Transverse colon (tissue), 4 donors: ENCODE results near the gene DBI. TPM values are rescaled to one million over a fixed set of nuclear protein-coding genes. Genes with fewer than 3 reads are reported as not detected.

ENCODE experiments used
- DNase-seq: peaks from one replicate; pipeline ENCODE4 v3.0.0-alpha.2; 2019
- H3K27ac ChIP-seq, 4 donors: fragments of 200-600 bp; sonication (generic); 2 replicates each; pipeline ENCODE4 v1.5.1; 2016 to 2018; ENCODE audit warnings: inconsistent platforms in 4 of 4
- H3K27me3 ChIP-seq: fragments of 200-600 bp; sonication (generic); 2 replicates; pipeline ENCODE4 v1.5.1; 2017; ENCODE audit warnings: inconsistent platforms
- H3K36me3 ChIP-seq, 4 donors: fragments of 200-600 bp; sonication (generic); 2 replicates each; pipeline ENCODE4 v1.5.1; 2017 to 2019; ENCODE audit warnings: inconsistent platforms in 4 of 4
- H3K4me1 ChIP-seq, 4 donors: fragments of 200-600 bp; sonication (generic); 2 replicates each; pipeline ENCODE4 v1.5.1; 2017 to 2020; ENCODE audit warnings: inconsistent platforms in 4 of 4
- H3K4me3 ChIP-seq, 4 donors: fragments of 200-600 bp; sonication (generic); 1 replicate in 1 of 4; 2 replicates in 3 of 4; pipeline versions ENCODE4 v1.5.1 to v1.6.1; 2017 to 2019; ENCODE audit warnings: inconsistent platforms in 4 of 4
- H3K9me3 ChIP-seq, 2 donors: fragments of 200-600 bp; sonication (generic); 2 replicates each; pipeline ENCODE4 v1.5.1; 2017 to 2019; ENCODE audit warnings: inconsistent platforms in 2 of 2
- CTCF ChIP-seq, 5 experiments: fragments of 200-600 bp in 3 of 5; fragments of 450-650 bp in 2 of 5; sonication (generic) in 3 of 5; IDR thresholded peaks; 1 replicate in 2 of 5; 2 replicates in 3 of 5; pipeline ENCODE4 v1.5.1; 2016 to 2017; ENCODE audit warnings: antibody characterized with exemption in 5 of 5, inconsistent platforms in 3 of 5, mild to moderate bottlenecking in 2 of 5, moderate library complexity in 1 of 5
- EP300 ChIP-seq: sonication (generic); formaldehyde crosslinking; IDR thresholded peaks from one replicate; pipeline ENCODE4 v1.6.1; 2017; ENCODE audit warnings: antibody characterized with exemption, low read depth
- POLR2A ChIP-seq: fragments of 450-650 bp; IDR thresholded peaks from one replicate; pipeline ENCODE4 v1.6.1; 2016; ENCODE audit warnings: antibody characterized with exemption, mild to moderate bottlenecking, moderate library complexity
- POLR2AphosphoS5 ChIP-seq, 3 donors: sonication (generic); formaldehyde crosslinking; IDR thresholded peaks; one replicate each; pipeline ENCODE4 v1.6.1; 2016; ENCODE audit warnings: antibody characterized with exemption in 3 of 3
- WGBS, 2 donors: methylation state at CpG; one replicate each; pipeline ENCODE4 v1.1.5; 2018; ENCODE audit warnings: low coverage in 1 of 2; 5-methylcytosine and 5-hydroxymethylcytosine counted together
- in situ Hi-C, 4 donors: fragments of 200-750 bp; cut with MboI; loops; one replicate each; pipeline versions ENCODE4 v1.15.0 to v1.15.1; 2017; ENCODE audit warnings: low sequenced_read_pairs in 3 of 4, low pct_ligation_motif_present in 1 of 4, low pct_unique_long_range_greater_than_20kb in 1 of 4
- intact Hi-C: fragments of 100-400 bp; cut with DNase I; formaldehyde crosslinking; loops from one replicate; pipeline ENCODE4 v1.15.1; 2023; ENCODE audit warnings: low total_unique reads
- total RNA-seq, 4 donors: library from RNA; depleted of rRNA; stranded (reverse); fragments of >200 nt; gene quantifications; one replicate each; pipeline ENCODE4 v1.1.0, GENCODE V29; 2016

The DBI gene
- total RNA-seq, 4 donors from 2014 or later, result 33.8 to 212 (median 149) TPM

DNA sequence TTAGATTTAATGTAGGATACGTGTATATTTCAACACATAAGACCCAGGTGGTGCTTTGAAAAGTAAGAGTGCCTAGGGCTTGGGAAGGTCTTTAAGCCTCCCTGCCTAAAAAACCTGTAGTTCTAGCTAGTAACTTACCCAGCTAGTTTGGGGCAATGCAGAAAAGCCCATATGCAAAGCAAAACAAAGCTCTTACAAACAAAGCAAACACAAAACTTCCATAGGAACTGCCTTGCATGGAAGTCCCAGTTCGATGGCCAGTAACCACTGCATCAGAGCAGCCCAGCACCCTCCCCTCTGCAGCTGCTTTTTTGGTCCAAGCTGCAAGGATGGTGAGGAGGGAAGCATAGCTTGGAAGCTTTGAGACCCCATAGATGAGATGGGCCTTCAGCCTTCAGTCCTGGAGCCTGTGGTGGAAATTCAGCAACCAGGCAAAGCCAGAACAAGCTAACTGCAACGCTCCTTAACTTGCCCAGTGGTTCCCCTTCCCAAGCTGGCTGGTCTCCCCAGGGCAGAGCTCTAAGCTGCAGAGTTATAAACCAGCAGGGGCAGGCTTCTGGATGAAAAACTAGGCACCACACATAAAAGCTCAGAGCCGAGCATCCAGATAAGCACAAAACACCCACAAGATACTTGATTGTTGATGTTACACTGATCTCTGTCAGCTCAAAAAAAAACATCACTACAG, 16.3 kb upstream of the DBI start:
- Histone ChIP-seq H3K4me1 (peaks cover 0 to 8% (median 0%) of the 10 kb centered on the region in 4 donors), H3K36me3 (no peaks in the 10 kb centered on the region), H3K27ac (no peak overlapping the region), H3K9me3 (no peaks in the 10 kb centered on the region), H3K4me3 (no peak overlapping the region), H3K27me3 (no peaks in the 10 kb centered on the region)
- in situ Hi-C loops (no loop called here), intact Hi-C loops (no loop called here)
- DNase-seq, result no peak
- TF ChIP-seq CTCF (IDR thresholded peaks at IDR 0.05) (no peak), POLR2A (no peak), POLR2AphosphoS5 (IDR thresholded peaks at IDR 0.05) (no peak), EP300 (no peak)
- WGBS, 2 donors, result 77 to 100% methylated on average over 1 to 4 of the region's 4 CpGs

DNA sequence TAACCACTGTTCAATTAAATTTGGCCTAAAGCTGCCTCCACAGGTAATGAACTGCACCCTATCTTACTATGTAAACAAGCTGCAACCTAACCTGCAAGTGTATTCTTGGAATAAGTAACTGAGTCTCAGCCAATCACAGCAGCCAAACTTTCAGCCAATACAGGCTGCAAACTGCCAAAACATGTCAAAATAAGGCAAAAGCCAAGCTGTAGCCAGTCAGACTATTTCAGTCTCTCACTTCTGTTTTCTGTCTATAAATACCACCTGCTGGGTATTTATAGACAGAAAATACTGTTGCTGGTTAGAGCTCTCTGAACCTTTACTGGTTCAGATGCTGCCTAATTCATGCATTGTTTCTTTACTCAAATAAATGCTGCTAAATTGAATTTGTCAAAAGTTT, 14.4 kb upstream of the DBI start:
- in situ Hi-C loops, result no loop called here
- Histone ChIP-seq H3K9me3 (no peaks in the 10 kb centered on the region), H3K27me3 (no peaks in the 10 kb centered on the region), H3K27ac (no peak overlapping the region), H3K4me1 (peaks cover 0 to 8% (median 0%) of the 10 kb centered on the region in 4 donors), H3K4me3 (no peak overlapping the region), H3K36me3 (no peaks in the 10 kb centered on the region)
- no peak for TF ChIP-seq CTCF (IDR thresholded peaks at IDR 0.05)
- no peak for TF ChIP-seq EP300
- no peak for TF ChIP-seq POLR2AphosphoS5 (IDR thresholded peaks at IDR 0.05)
- no peak for TF ChIP-seq POLR2A
- no peak for DNase-seq
- intact Hi-C loops, result no loop called here

GRCh38 chr2:119354860-119355259, 11.9 kb upstream of the DBI start:
- Histone ChIP-seq H3K4me1 (peaks cover 0 to 8% (median 0%) of the 10 kb centered on the region in 4 donors), H3K9me3 (no peaks in the 10 kb centered on the region), H3K27ac (no peak overlapping the region), H3K27me3 (no peaks in the 10 kb centered on the region), H3K36me3 (no peaks in the 10 kb centered on the region), H3K4me3 (no peak overlapping the region)
- DNase-seq, result no peak
- TF ChIP-seq CTCF (IDR thresholded peaks at IDR 0.05) (no peak), EP300 (no peak), POLR2A (no peak)
- 50 to 88% methylated on average over 1 of the region's 1 CpG for WGBS, 2 donors
- in situ Hi-C loops (no loop called here), intact Hi-C loops (no loop called here)

DNA sequence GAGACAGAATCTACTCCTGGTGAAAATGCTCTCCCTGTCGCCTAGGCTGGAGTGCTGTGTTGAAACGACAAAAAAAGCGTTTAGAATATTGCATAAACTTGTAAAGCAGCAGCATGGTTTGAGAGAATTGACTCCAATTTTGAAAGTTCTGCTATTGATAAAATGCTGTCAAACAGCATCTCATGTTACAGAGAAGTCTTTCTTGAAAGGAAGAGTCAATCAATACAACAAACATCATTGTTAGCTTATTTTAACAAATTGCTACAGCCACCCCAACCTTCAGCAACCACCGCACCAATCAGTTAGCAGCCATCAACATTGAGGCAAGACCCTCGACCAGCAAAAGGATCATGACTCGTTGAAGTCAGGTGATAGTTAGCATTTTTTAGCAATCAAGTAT, 7.0 kb upstream of the DBI start:
- no peaks in the 10 kb centered on the region for H3K27me3 ChIP-seq
- intact Hi-C loops, result no loop called here
- H3K4me1 ChIP-seq, result peaks cover 0 to 8% (median 1%) of the 10 kb centered on the region in 4 donors
- no peak overlapping the region for H3K27ac ChIP-seq
- no peak for TF ChIP-seq EP300
- no peak for TF ChIP-seq POLR2A
- TF ChIP-seq POLR2AphosphoS5 (IDR thresholded peaks at IDR 0.05), result no peak
- TF ChIP-seq CTCF (IDR thresholded peaks at IDR 0.05), result no peak
- H3K36me3 ChIP-seq, result no peaks in the 10 kb centered on the region
- H3K4me3 ChIP-seq, result no peak overlapping the region
- in situ Hi-C loops, result no loop called here
- WGBS, 2 donors, result 88 to 92% methylated on average over 5 to 6 of the region's 6 CpGs
- no peak for DNase-seq
- no peaks in the 10 kb centered on the region for H3K9me3 ChIP-seq
